NCI-H146 treated with DMSO at 0.1 percent for 48 hours (cell line): ENCODE results near the gene FALEC.

ENCODE experiments used
- DNase-seq: peaks from one replicate; lab custom pipeline; 2025; ENCODE audit not compliant: unreplicated experiment; lab: John Stamatoyannopoulos, UW

The FALEC gene

GRCh38 chr1:150511985-150512660, 3.4 kb upstream of the FALEC start:
- DNase-seq = no peak

DNA sequence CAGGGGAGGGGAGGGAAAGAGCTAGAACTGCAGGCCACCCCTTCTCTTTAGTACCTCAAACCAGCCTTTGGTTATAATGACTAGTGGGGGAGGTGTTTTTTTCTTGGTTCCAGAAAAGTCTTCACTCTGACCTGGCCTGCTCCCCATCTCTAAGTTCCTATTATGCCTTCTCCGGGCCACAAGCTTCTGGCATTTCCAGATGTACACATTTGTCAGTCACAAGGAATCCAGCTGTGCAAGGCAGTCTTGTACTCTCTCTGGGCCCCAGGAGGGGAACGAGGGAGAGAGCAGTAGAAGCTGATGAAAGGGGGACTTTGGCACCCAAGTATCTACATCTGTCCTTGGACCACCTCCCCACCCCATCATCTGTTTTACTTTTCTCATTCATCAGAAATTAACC, 2.7 kb upstream of the FALEC start:
- DNase-seq = no peak

- no peak for DNase-seq
Measured at GRCh38 chr1:150513351-150513791, 2.2 kb upstream of the FALEC start.

- no peak for DNase-seq
Measured at GRCh38 chr1:150514260-150514659, 1.3 kb upstream of the FALEC start.

GRCh38 chr1:150514913-150515327, 632 bp upstream of the FALEC start:
- DNase-seq = no peak

GRCh38 chr1:150516050-150516591, 569 bp downstream of the FALEC start:
- no peak for DNase-seq

- no peak for DNase-seq
Measured at GRCh38 chr1:150516616-150517015, 1.1 kb downstream of the FALEC start.

DNA sequence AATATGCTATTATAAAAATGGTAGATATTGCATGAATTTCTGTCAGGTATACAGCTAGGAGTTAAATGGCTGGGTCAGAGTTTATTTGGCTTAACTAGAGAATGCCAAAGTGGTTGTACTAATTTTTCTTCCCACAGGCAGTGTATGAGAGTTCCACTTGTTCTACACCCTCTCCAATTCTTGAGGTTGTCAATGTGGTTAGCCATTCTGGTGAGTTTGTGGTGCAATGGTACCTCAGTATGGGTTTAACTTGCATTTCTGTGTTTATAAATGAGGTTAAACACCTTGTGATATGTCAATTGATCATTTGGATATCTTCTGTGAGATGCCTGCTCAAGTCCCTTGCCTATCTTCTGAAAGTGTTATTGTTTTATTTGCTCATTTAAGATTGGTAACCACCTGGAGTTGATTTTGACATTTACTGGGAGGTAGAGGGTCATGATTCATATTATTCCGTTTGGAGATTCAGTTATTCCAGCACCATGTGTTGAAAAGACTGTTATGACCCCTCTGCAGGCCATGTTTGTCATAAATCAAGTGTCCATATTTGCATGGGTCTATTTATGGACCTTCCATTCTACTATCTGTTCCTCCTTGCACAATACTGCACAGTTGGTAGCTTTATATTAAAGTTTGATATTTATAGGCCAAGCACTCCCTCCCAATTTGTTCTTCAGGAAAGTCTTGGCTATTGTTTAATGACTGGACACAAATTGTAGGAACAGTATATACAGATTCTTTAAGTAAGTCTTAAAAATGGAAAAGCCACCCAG, 5.8 kb downstream of the FALEC start:
- no peak for DNase-seq

- DNase-seq = no peak
Measured at GRCh38 chr1:150525348-150525747, 9.8 kb downstream of the FALEC start.

GRCh38 chr1:150528196-150528595, 12.6 kb downstream of the FALEC start:
- no peak for DNase-seq

DNA sequence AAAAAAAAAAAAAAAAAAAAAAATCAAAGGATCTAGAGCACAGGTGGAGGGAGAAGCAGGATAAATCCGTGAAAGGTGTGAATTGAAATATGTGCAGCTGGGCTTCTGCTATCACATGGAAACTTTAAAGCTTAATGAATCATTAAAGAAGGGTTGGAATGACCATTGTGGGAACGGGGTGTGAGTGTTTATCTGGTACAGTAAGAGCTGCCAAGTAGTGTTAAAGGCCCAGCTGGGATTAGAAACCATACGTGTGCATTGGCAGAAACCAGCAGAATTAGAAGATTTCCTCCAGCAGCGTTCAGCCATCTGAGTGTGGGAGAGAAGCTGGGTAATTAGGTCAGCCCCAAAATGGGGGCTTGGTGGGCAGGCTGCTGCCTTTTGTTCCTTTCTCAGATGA, 13.5 kb downstream of the FALEC start:
- no peak for DNase-seq

DNA sequence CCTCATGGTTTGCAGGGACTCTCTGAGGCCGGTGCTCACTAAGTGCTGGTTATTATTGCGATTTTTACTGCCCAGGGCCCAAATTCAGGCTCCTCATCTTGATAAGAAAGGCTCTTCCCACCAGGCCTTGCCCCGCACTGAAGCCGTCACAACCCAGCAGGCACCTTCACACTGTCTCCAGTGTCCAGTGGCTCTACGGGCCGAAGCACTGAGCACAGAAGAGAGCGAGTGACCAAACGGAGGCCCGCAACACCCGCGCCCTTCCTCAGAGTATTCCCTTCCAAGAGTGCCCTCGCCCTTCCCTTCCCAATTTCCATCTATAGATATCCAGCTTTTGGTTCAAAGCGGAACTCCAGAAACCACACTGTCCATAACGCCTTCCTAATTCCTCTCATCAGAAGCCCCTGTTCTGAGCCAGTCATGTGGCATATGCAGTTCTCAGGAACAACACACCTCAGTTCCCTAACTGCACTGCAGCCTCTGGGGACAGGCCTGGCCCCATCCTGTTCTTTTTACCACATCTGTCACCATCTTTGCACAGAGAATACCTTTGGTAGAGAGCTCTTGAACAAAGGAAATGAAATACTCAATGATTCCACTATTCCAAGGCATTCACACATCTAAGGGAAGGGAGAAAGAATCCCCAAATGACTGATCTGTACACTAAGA, 15.1 kb downstream of the FALEC start:
- no peak for DNase-seq

DNA sequence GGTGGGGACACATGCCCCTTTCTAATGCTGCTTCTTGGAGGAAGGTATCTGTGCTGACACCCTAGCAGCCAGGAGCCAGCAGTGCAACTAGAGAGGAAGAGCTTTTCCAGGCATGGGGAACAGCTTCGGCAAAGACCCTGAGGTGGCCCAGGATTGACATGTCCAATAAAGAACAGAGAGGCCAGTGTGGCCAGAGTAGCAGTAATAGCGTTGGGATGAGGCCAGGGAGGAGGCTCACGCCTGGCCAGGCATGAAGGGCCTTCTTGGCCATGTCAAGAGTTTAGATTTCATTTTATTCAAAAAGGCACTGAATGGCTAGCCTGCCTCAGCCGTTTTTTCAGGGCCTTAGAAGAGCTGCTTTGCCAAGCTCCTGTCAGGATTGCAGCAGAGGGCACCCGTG, 17.3 kb downstream of the FALEC start:
- no peak for DNase-seq

GRCh38 chr1:150534002-150534401, 18.4 kb downstream of the FALEC start:
- no peak for DNase-seq

DNA sequence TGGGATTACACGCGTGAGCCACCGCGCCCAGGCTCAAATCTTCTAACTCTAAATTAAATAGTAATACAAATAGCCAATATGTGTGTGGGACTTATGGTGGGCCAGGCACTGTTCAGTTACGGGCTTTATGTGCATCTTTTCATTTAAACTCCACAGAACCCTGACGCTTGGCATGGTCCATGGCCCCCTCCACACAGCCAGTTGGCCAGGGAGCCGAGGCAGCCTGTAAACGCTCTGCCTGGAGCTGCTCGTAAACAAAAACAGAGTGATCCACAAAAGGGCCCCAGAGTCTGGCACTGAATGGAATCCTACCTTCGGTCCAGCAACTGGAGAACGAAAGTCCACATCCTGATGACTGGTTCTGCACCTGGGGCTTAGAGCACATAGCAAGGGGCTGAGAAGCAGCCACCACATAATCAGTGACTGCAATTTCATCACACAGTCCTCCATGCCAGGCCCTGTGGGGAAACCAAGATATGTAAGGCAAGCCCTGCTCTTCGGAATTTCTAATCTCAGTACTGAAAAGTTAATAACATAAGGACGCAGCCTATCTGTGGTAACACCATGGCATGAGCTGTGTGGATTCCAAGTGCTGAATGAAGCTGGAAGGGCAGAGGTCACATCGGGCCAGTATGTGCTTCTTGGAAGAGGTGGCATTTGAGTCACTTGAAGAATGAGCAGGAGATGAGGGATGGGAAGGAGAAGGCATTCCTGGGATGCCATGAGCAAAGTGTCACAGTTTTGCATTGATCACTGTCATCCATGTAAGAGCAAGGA, 20.1 kb downstream of the FALEC start:
- DNase-seq = no peak

DNA sequence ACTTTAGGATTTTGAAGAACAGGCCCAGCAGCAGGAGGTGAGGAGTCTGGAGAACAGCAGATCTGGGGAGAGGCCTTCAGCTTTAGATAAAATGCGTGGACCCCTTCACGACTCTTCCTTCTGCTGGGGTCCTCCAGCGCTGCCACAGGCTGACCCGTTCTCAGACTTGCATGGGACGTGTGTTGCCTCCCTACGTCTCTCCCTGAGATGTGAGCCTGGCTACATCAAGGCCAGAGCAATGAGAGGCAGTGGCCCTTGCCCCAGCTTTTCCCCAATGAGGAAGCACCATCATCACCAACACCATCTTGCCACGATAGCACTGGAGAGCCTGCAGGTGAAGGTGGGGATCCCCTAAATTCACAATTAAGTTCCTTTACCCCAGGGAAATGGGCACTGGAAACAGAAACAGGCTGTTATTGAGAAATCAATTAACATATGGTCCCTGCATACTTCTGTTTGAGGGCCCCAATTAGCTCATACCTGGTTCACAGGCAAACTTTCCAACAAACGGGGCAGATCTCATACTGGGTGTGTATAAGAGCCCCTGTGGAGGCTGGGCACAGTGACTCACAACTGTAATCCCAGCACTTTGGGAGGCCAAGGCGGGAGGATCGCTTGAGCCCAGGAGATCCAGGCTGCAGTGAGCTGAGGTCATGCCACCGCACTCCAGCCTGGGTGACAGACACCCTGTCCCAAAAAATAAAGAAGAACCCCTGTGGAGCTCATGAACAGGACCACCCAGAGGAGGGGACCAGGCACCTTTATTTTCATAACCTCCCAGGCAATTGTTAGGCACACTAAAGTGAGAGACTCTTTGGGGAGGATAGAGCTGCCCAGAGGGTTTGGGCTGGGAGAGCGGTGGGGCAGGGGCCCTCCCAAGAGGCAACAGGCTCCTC, 21.5 kb downstream of the FALEC start:
- DNase-seq = no peak

DNA sequence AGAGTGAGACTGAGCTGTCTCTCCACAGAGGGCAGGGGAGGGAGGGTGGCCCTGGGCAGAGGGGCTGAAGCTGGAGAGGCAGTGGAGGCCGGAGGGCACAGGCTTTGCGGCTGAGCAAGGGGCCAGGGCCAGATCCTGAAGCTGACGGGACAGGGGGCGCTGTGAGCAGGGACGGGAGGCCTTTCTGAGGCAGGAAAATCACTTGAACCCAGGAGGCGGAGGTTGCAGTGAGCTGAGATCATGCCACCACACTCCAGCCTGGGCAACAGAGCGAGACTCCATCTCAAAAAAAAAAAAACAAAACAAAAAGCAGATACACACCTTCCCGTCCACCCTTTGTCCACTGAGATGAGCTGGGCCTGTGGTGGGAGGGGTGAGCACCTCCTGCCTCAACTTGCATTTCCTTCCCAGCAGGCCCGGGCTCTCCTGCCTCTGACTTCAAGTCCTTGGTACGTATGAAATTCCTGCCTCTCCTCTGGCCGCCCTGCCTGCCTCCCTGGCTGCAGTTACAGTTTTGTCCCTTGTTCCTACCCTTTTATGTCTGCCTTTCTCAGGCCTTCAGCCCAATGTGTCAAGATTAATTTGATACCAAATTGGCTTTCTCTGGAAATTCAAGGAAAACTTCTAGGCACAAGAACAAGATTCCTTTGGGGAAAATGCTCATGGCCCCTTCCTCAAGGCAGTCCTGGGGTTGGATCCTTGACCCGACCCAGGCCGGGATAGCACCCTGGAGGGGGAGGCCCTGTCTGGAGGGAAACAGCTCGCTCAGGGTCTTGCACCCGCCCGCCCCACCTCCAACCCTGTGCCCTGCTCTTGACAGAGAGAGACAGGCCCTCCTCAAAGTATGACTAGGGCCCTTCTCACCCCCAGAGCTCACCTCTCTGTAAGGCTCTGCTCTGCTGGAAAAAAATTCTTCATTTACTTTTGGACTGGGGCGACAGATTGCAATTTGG, 22.5 kb downstream of the FALEC start:
- DNase-seq = no peak

DNA sequence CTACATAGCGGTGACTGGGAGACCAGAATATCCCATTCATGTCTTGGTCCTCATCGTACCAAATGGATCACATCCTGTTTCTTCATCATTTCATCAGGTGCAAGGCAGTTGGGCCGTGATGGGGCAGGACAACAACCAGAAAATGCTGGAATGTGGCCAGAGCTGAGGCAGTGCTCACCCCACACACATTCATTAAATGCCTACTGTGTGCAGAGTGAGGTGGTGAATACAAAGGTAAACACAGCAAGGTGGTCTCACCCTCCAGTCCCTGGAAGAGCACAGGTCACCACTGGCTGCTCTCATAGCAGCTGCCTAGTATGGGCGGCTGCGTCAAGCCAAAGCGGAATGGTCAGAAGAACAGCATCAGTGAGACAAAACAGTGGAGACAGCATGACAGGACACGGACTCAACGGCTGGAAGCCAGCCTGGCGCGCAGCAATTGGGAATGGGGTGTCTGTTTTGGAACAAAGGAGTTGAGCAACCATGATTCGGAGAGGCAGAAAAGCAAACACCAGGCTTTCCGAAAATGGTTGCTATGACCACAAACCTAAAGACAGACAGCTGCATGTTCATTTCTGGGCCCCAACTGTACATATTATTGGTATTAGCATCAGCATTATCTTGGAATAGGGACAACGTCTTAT, 28.1 kb downstream of the FALEC start:
- peak; percentile 63 for DNase-seq
